GM23248 (cell line): Measurements from ENCODE around the gene DNAJC16.

Source experiments
- EZH2 ChIP-seq: fragments of 200-600 bp; sonication (generic); IDR thresholded peaks from 2 replicates; pipeline ENCODE4 v1.6.1; 2018; ENCODE audit warnings: antibody characterized with exemption, mild to moderate bottlenecking; ENCODE audit not compliant: insufficient read depth, poor library complexity, severe bottlenecking
- EZH2phosphoT487 ChIP-seq: fragments of 200-600 bp; sonication (generic); IDR thresholded peaks from 2 replicates; pipeline ENCODE4 v1.6.1; 2018; ENCODE audit warnings: antibody characterized with exemption, moderate library complexity, mild to moderate bottlenecking, low read depth; ENCODE audit not compliant: insufficient read depth

DNA sequence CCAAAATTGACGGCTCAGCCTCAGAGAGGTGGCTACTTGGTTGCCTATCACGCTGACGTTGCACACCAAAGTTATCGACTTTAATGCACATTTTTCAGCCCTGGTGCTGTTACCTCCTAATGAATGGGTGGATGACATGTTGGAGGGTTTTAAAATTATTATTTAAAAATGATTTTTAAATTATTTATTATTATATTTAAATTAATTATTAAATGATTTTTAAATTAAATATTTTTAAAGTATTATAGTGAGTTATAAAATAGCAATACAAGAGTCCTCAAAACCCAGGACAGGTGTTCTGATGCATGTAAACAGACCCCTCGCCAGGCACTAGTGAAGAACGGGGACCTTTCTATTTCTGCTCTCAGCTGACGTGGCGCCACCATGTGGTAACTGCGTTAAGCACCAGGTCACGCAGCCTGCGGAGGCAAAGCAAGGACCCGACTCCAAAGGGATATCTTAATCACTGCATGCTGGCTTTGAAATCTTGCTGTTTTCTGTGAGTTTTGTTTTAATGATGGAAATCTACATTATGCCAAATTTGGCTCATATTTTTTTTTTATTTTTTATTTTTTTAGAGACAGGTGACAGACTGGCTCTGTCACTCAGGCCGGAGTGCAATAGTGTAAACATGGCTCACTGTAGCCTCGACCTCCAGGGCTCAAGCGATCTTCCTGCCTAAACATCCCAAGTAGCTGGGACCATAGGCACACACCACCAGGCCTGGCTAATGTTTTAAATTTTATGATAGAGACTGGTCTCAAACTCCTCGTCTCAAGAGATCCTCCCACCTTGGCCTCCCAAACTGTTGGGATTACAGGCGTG lies 25.2 kb upstream of the DNAJC16 start:
- TF ChIP-seq EZH2 (no peak), EZH2phosphoT487 (no peak)
